ENCODE measurements around the gene PLXNB2.
A peak's percentile ranks its signal among the peaks of the same experiment; 100 is the strongest.

The PLXNB2 gene

GRCh38 chr22:50343541-50343935 lies 36.1 kb upstream of the PLXNB2 start:
- TF ChIP-seq, protein P1, sequence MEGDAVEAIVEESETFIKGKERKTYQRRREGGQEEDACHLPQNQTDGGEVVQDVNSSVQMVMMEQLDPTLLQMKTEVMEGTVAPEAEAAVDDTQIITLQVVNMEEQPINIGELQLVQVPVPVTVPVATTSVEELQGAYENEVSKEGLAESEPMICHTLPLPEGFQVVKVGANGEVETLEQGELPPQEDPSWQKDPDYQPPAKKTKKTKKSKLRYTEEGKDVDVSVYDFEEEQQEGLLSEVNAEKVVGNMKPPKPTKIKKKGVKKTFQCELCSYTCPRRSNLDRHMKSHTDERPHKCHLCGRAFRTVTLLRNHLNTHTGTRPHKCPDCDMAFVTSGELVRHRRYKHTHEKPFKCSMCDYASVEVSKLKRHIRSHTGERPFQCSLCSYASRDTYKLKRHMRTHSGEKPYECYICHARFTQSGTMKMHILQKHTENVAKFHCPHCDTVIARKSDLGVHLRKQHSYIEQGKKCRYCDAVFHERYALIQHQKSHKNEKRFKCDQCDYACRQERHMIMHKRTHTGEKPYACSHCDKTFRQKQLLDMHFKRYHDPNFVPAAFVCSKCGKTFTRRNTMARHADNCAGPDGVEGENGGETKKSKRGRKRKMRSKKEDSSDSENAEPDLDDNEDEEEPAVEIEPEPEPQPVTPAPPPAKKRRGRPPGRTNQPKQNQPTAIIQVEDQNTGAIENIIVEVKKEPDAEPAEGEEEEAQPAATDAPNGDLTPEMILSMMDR (IDR thresholded peaks at IDR 0.05; ENCODE audit: low read depth, low read length) = no peak
- peak overlapping the region; percentile 60 to 68 for H3K4me3 ChIP-seq (replicated peaks in 1 of 2; ENCODE audit: low read depth in 2 of 2, low read length in 2 of 2)
- DNase-seq (ENCODE audit: low read depth in 2 of 2) = no peak

GRCh38 chr22:50342651-50343540 lies 35.5 kb upstream of the PLXNB2 start, which contains the start of gene PPP6R2:
Gene PPP6R2 (plus strand): TSS chr22:50343327. CDS start chr22:50393909, 50,582 bp downstream.
- peak within 1 kb of the TSS; percentile 60 to 68 for H3K4me3 ChIP-seq (replicated peaks in 1 of 2; ENCODE audit: low read depth in 2 of 2, low read length in 2 of 2)
- TF ChIP-seq, protein P1 (IDR thresholded peaks at IDR 0.05; ENCODE audit: low read depth, low read length) = no peak
- DNase-seq (ENCODE audit: low read depth in 2 of 2) = peak; percentile 64 to 73

DNA sequence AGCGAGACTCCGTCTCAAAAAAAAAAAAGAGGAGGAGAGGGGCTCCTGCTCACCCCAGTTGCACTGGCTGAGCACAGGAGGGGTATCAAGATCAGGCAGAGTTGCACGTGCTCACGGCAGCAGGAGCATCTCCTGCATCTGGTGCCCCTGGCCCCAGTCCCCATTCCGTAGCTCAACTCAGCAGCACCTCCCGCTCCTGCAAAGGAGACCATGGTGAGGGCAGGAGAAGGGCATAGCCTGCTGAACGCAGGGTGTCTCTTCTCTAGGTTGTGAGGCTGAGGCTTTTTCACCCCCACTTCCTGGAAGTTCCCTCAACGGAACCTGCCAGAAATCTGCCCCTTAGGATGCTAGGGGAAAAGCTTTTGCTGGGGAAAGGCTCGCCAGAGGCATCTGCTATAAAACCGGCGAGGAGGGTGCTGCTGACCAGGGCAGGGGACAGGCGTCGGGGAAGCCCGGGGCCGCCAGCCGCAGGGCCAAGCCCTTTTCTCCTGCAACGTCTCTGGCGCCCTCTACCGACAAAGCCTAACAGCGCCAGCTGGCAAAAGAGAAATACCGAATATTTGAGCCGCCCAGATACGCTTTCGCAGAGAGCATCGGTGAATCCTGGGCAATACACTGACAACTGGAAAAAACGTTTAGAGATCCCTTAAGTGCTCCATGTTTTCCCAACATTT lies 34.7 kb upstream of the PLXNB2 start:
- TF ChIP-seq, protein P1 (IDR thresholded peaks at IDR 0.05; ENCODE audit: low read depth, low read length) = peak; percentile 97
- H3K4me3 ChIP-seq (replicated peaks in 1 of 2; ENCODE audit: low read depth in 2 of 2, low read length in 2 of 2) = peak overlapping the region; percentile 50 to 68

GRCh38 chr22:50339945-50340879 lies 32.8 kb upstream of the PLXNB2 start:
- H3K4me3 ChIP-seq (replicated peaks in 1 of 2; ENCODE audit: low read depth in 2 of 2, low read length in 2 of 2) = no peak overlapping the region
- DNase-seq (ENCODE audit: low read depth in 2 of 2) = no peak
- TF ChIP-seq, protein P1 (IDR thresholded peaks at IDR 0.05; ENCODE audit: low read depth, low read length) = no peak

More for the DNA sequence above, 34.7 kb upstream of the PLXNB2 start:
- DNase-seq (ENCODE audit: low read depth in 2 of 2) = peak; percentile 87 to 89

DNA sequence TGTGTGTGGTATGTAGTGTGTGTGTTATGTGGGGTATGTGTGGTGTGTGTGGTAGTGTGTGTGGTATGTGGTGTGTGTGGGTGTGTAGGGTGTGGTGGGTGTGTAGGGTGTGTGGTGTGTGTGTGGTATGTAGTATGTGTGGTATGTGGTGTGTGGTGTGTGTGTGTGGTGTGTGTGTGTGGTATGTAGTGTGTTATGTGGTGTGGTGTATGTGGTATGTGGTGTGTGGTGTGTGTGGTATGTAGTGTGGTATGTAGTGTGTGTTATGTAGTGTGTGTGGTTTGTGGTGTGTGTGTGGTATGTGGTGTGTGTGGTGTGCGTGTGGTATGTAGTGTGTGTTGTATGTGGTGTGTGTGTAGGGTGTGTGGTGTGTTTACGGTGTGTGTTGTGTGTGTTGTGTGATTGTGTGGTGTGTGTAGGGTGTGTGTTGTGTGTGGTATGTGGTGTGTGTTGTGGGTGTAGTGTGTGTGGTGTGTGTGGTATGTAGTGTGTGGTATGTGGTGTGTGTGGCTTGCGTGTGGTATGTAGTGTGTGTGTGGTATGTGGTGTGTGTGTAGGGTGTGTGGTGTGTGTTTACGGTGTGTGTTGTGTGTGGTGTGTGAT lies 31.5 kb upstream of the PLXNB2 start:
- TF ChIP-seq, protein P1 (IDR thresholded peaks at IDR 0.05; ENCODE audit: low read depth, low read length) = no peak
- DNase-seq (ENCODE audit: low read depth in 2 of 2) = no peak
- no peak overlapping the region for H3K4me3 ChIP-seq (replicated peaks in 1 of 2; ENCODE audit: low read depth in 2 of 2, low read length in 2 of 2)

Data from cardiac fibroblast (primary cell).